Medulla oblongata (tissue), 1 donor: Measurements from ENCODE around the gene GABRA1.
A peak's percentile ranks its signal among the peaks of the same experiment; 100 is the strongest.

Source experiments
- DNase-seq: peaks from one replicate; pipeline ENCODE4 v3.0.0-alpha.2; 2015; ENCODE audit errors: extremely low spot score

The GABRA1 gene

GRCh38 chr5:161847941-161848391 lies at the start of gene GABRA1:
GABRA1 (plus strand) TSS chr5:161848120; CDS start chr5:161850811, 2,691 bp downstream.
- DNase-seq: peak; percentile 21

GRCh38 chr5:161799316-161799715 lies 48.6 kb upstream of the GABRA1 start:
- DNase-seq: no peak

DNA sequence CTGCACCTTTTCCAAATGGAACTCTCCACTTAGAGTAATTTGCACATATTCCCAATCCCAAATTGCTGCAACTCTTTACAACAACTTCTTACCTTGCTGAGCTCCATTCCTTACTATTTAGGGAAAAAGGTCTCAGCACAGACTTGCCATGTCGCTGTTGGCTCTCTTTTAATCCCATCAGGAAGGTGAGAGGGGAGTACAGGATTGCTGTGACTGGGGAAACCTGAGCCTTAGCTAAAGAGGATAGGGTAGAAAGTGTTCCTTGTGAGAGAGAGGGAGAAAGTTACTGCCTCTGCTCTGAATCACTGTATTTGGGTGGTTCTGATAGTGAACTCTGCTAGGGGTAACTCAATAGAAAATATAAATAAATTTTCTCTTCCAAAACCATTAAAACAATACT lies 43.7 kb upstream of the GABRA1 start:
- no peak for DNase-seq

DNA sequence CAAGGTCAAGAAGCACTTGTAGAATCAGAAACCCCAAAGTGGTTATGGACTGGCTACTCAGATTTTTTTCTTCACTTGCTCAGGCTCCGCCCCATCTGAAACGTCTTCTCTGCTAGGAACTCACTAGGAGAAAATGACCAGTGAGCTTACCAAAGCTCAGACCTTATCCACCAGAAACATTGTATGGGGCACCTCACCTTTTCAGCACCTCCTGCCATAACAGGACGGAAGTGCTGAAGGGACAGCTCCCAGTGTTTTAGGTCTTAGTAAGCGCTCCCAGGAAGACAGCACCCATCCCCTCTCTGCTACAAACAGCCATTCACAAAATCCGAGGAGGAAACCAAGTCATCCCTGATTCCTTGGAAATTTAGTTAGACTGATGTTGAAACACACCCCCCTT lies 1.2 kb upstream of the GABRA1 start:
- DNase-seq: no peak

GRCh38 chr5:161847447-161847846 lies 473 bp upstream of the GABRA1 start:
- DNase-seq: no peak

GRCh38 chr5:161850491-161850890 lies 2.6 kb downstream of the GABRA1 start:
- no peak for DNase-seq

DNA sequence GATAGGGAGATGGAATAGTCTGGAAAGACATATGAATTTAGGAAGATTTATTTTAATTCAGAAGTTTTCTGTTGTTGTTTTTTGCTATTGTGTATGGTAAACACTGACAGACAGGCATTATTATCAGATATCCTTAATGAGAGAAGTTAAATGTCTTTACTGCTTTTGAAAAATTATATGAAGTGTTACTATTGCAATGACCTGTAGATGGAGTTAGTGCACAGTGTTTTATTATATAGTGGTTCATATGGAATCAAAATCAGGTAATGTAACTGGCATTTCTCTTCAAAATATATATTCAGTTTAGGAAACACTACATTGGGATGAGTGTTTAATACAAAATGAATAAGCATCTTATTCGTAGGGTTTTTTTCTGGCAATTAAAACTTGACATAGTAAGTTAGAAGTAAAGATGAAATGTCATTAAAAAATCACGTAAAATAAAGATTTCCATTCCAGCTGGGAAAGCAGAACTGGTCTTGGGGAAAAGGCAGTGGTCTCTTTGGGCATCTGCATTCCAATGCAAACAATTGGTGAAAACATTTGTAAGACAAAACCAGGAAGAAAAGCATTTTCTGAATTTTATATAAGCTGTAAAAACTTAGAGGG lies 3.9 kb downstream of the GABRA1 start:
- no peak for DNase-seq

DNA sequence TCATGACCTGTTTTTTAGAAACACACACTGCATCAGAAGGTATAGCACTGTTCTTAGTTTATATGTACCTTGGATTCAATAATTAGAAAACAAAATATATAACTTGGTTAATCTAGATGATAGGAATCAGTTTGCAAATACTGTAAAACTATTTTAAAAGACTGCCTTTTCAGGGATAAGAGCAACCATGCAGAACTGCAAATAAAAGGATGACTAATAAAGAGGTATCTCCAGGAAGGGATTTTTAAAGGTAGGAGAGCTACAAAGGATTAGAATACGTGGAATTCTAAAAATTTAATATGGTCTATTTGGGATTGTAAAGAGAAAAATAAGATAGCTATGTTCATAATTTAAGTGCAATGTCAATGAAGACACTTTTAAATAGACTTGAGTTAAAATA lies 9.4 kb downstream of the GABRA1 start:
- DNase-seq: no peak

GRCh38 chr5:161863259-161863658 lies 15.3 kb downstream of the GABRA1 start:
- DNase-seq: no peak

GRCh38 chr5:161863811-161864210 lies 15.9 kb downstream of the GABRA1 start:
- no peak for DNase-seq

- DNase-seq: no peak
Measured at GRCh38 chr5:161865510-161865909, 17.6 kb downstream of the GABRA1 start.

DNA sequence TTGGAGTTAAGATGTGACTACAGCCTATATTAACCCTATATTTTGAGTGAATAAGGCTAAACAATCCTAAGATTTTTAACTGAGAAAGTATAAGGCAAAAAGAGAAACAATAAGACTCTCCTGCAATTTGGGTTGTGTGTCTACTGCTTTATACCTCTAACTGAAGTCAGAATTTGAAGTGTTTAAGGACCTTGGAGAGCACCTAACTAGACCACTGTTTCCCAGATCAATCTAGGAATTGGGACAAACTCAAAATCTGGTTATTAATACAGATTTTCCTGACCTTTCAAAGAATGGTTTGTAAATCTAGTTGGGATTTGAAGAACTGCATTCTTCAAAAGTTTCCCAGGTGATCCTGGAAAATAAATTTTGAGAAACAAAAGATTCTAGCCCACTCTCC lies 42.1 kb downstream of the GABRA1 start:
- DNase-seq: no peak

DNA sequence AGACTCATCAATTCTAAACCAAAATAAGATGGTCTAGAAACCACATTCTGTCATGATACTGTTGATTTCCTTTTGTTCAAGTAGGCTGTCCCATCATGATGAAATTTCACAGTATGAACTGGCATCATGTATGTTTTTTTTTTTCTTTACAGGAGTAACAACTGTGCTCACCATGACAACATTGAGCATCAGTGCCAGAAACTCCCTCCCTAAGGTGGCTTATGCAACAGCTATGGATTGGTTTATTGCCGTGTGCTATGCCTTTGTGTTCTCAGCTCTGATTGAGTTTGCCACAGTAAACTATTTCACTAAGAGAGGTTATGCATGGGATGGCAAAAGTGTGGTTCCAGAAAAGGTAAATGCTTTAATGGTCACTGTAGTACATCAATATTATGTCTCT lies 47.6 kb downstream of the GABRA1 start:
- no peak for DNase-seq

GRCh38 chr5:161897033-161897432 lies 49.1 kb downstream of the GABRA1 start:
- no peak for DNase-seq

- no peak for DNase-seq
Measured at GRCh38 chr5:161899590-161899989, 51.7 kb downstream of the GABRA1 start.

- DNase-seq: no peak
Measured at GRCh38 chr5:161900981-161901380, 53.1 kb downstream of the GABRA1 start.

- DNase-seq: no peak
Measured at GRCh38 chr5:161921781-161922180, 73.9 kb downstream of the GABRA1 start.

DNA sequence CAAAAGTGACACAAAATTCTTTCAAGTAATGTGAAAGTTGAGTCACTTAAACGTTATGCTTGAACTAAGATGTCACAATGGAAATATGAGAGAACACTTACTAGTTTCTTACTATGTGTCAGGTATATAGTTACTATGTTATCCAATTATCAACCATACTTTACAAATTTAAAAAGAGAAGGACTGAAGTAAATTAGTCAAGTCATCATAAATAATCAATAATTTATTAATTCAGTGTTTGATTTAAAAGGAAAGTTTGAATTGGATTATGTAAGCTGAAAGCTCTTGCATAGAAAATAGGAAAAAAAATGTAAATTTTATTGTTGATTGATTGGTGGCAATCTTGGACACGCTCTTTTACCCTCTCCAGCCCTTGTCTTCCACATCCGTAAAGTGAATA lies 76.3 kb downstream of the GABRA1 start:
- no peak for DNase-seq

- DNase-seq: no peak
Measured at GRCh38 chr5:161925960-161926359, 78.0 kb downstream of the GABRA1 start.

- no peak for DNase-seq
Measured at GRCh38 chr5:161934486-161934885, 86.6 kb downstream of the GABRA1 start.

- DNase-seq: no peak
Measured at GRCh38 chr5:161944974-161945373, 97.1 kb downstream of the GABRA1 start.

DNA sequence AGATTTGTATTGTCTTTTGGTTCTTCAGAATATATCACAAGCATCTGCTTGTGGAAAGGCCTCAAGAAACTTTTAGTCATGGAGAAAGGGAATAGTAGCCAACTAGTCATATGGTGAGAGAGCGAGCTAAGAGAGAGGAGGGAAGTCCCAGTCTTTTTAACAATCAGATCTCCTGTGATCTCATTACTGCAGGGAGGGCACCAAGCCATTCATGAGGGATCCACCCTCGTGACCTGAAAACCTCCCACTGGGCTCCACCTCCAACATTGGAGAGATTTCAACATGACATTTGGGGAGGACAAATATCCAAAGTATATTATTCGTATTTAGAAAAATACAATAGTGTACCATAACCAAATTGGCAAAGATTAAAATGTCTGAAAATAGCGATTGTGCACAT lies 99.0 kb downstream of the GABRA1 start:
- DNase-seq: no peak
